Peyer's patch (tissue), 4 donors: ENCODE measurements around the gene BST2. TPM values are rescaled to one million over a fixed set of nuclear protein-coding genes. Genes with fewer than 3 reads are reported as not detected.
"Not testable (repeated sequence)": the region's sequence is repeated elsewhere in the genome, so short reads cannot be mapped to it uniquely, and the experiment has no call there.

Experiments used
- DNase-seq, 3 donors: peaks; one replicate each; pipeline ENCODE4 v3.0.0-alpha.2; 2017 to 2019
- H3K27ac ChIP-seq, 4 donors: fragments of 200-600 bp; sonication (generic); one replicate each; pipeline ENCODE4 v1.5.1; 2016 to 2019
- H3K27me3 ChIP-seq, 2 donors: fragments of 200-600 bp; sonication (generic); one replicate each; pipeline ENCODE4 v1.5.1; 2019
- H3K36me3 ChIP-seq, 3 donors: fragments of 200-600 bp; sonication (generic); one replicate each; pipeline ENCODE4 v1.5.1; 2016 to 2019
- H3K4me1 ChIP-seq, 4 donors: fragments of 200-600 bp; sonication (generic); one replicate each; pipeline ENCODE4 v1.5.1; 2016 to 2019
- H3K4me3 ChIP-seq, 4 donors: fragments of 200-600 bp; sonication (generic); 1 replicate in 3 of 4; 2 replicates in 1 of 4; pipeline ENCODE4 v1.5.1; 2016 to 2019; ENCODE audit warnings: mild to moderate bottlenecking in 1 of 4
- H3K9me3 ChIP-seq, 4 donors: fragments of 200-600 bp; sonication (generic); one replicate each; pipeline ENCODE4 v1.5.1; 2016 to 2019; ENCODE audit warnings: mild to moderate bottlenecking in 1 of 4
- POLR2A ChIP-seq, 2 donors: fragments of 450-650 bp; IDR thresholded peaks; one replicate each; pipeline ENCODE4 v1.5.1; 2017; ENCODE audit warnings: antibody characterized with exemption in 2 of 2, mild to moderate bottlenecking in 2 of 2, moderate library complexity in 2 of 2
- total RNA-seq, 4 donors: library from RNA; depleted of rRNA; stranded (reverse); fragments of >200 nt; gene quantifications; one replicate each; pipeline ENCODE4 v1.1.0, GENCODE V29; 2016
- TF ChIP-seq, protein P1 (sequence below), 6 experiments: fragments of 450-650 bp in 4 of 6; fragments of 200-600 bp in 2 of 6; sonication (generic) in 1 of 6; IDR thresholded peaks; one replicate each; pipeline ENCODE4 v1.5.1; 2017 to 2019; ENCODE audit warnings: antibody characterized with exemption in 6 of 6, mild to moderate bottlenecking in 3 of 6, moderate library complexity in 1 of 6

The BST2 gene
- total RNA-seq, 4 donors from 2014 or later: 9.6 to 101 (median 23.9) TPM

DNA sequence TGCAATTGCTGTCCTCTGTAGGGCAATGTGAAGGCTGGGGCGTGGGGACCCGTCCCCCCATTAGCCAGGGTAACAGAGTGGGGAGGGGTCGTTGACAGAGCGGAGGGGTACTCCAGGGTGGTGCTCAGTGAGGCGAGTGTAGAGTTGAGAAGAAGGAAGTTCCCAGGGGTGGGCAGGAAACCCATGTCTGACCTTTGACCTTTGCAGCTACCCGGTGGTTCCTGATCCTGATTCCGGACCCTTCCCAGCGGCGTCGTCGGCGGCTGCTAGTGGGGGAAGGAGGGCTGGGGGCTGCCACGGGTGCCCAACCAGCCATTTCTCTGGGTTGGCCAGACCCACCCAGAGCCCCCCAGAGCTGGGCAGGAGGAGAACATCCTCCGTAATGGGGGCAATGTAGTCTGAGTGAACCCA, 26.2 kb downstream of the BST2 start:
- no peak overlapping the region for H3K27ac ChIP-seq
- no peaks in the 10 kb centered on the region for H3K27me3 ChIP-seq
- H3K4me1 ChIP-seq: no peaks in the 10 kb centered on the region
- no peak overlapping the region for H3K4me3 ChIP-seq
- no peaks in the 10 kb centered on the region for H3K9me3 ChIP-seq
- no peaks in the 10 kb centered on the region for H3K36me3 ChIP-seq
- no peak for DNase-seq
- no peak for TF ChIP-seq POLR2A (IDR thresholded peaks at IDR 0.05)
- TF ChIP-seq, protein P1, sequence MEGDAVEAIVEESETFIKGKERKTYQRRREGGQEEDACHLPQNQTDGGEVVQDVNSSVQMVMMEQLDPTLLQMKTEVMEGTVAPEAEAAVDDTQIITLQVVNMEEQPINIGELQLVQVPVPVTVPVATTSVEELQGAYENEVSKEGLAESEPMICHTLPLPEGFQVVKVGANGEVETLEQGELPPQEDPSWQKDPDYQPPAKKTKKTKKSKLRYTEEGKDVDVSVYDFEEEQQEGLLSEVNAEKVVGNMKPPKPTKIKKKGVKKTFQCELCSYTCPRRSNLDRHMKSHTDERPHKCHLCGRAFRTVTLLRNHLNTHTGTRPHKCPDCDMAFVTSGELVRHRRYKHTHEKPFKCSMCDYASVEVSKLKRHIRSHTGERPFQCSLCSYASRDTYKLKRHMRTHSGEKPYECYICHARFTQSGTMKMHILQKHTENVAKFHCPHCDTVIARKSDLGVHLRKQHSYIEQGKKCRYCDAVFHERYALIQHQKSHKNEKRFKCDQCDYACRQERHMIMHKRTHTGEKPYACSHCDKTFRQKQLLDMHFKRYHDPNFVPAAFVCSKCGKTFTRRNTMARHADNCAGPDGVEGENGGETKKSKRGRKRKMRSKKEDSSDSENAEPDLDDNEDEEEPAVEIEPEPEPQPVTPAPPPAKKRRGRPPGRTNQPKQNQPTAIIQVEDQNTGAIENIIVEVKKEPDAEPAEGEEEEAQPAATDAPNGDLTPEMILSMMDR (IDR thresholded peaks at IDR 0.05): no peak

DNA sequence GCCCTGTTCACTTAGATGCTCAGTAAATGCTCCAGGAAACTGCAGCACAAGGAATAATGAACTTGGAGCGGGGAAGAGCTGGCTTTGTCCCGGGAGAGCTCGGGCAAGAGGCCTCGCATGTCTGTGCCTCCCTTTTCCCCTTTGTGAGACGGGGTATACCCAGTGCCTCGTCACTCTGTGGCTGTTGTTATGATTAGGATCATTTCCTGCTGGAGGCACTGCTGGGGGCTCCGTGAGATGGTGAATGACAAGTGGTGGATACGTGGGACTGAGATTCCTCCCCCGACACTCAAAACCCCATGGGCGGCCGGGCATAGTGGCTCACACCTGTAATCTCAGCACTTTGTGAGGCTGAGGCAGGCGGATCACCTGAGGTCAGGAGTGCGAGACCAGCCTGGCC, 27.2 kb downstream of the BST2 start:
- DNase-seq: no peak
- Histone ChIP-seq H3K4me1 (no peaks in the 10 kb centered on the region), H3K9me3 (no peaks in the 10 kb centered on the region), H3K27me3 (no peaks in the 10 kb centered on the region), H3K27ac (no peak overlapping the region), H3K4me3 (no peak overlapping the region), H3K36me3 (no peaks in the 10 kb centered on the region)
- no peak for TF ChIP-seq POLR2A (IDR thresholded peaks at IDR 0.05)
- TF ChIP-seq, protein P1 (IDR thresholded peaks at IDR 0.05): no peak

DNA sequence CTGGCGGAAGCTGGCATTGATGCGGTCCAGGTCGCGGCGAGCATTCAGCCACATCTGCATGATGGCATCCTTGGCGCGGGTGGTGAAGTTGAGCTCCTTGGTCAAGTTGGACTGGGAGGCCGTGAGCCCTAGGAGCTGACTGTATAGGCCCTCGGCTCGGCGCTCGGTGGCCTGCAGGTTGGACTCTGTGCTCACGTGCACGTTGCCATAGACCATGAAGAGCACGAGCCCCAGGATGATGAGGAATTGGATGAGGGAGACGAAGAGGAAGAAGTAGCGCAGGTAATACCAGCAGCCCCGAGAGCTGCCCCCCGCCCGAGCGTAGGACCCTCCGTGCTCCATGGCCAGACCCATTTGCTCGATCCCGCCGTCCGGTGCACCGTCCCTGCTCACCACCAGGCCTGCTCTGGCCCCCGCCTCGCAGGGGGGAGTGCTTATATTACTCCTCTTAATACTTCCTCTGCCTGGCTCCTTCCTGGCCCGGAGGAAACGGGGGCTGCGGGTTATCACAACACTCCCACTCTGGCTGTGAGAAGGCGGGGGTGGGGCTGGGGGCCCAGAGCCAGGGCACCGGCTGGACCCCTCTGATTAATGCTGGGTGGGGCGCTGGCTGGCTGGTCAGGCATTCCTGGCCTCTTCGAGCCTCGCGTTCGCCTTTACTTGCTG, 28.4 kb downstream of the BST2 start, which contains the start of gene PLVAP:
Gene PLVAP (minus strand): TSS at position 408 of the 666 bp plus-strand sequence. CDS start 54 bp downstream, at position 354.
- Histone ChIP-seq H3K4me1 (no peaks in the 10 kb centered on the region), H3K36me3 (no peaks in the 10 kb centered on the region), H3K4me3 (peak within 1 kb of the TSS in 2 of 4 donors; percentile 16 to 25), H3K27me3 (no peaks in the 10 kb centered on the region), H3K9me3 (no peaks in the 10 kb centered on the region), H3K27ac (peak within 1 kb of the TSS in 1 of 4 donors; percentile 19)
- TF ChIP-seq, protein P1 (IDR thresholded peaks at IDR 0.05): no peak
- TF ChIP-seq POLR2A (IDR thresholded peaks at IDR 0.05): no peak
- no peak for DNase-seq

DNA sequence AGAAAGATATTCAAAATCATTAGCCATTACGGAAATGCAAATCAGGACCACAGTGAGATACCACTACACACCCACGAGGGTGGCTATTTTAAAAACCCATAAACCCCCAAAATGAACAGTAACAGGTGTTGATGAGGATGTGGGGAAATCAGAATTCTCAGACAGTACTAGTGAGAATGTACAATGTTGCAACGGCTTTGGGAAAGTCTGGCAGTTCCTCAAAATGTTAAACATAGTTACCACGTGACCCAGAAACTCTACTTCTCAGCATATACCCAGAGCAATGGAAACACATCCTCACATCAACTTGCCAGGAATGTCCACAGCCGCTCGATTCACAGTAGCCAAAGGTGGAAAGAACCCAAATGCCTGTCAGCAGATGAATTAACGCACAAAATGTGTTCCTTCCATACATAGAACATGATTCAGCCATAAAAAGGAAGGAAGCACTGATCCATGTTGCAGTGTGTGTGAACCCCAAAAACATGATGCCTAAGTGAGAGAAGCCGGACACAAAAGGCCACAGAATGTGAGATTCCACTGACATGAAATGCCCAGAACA, 35.3 kb downstream of the BST2 start:
- no peak for DNase-seq
- TF ChIP-seq, protein P1 (IDR thresholded peaks at IDR 0.05): no peak
- TF ChIP-seq POLR2A (IDR thresholded peaks at IDR 0.05): no peak
- no peaks in the 10 kb centered on the region for H3K9me3 ChIP-seq
- H3K4me1 ChIP-seq: peaks cover 0 to 5% (median 0%) of the 10 kb centered on the region in 4 donors
- no peak overlapping the region for H3K4me3 ChIP-seq
- H3K36me3 ChIP-seq: no peaks in the 10 kb centered on the region
- H3K27ac ChIP-seq: peak overlapping the region in 1 of 4 donors; percentile 6
- H3K27me3 ChIP-seq: no peaks in the 10 kb centered on the region

DNA sequence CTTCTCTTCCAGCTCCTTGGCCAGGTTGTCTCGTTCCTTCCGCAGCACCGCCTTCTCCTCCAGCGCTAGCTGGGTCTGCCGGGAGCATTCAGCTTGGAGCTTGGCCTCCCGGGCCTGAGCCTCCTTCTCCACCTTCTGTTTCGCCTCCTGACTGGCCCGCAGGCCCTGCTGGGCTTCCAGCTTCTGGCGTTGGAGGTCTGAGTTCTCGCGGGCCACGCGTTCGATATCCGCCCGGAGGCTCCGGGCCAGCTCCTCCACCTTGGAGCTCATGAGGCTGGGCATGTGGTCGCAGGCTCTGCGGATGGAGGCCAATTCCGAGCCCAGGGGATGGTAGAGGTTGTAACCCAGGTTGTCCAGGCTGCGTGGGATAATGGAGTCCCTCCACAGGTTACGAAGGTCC, 40.1 kb downstream of the BST2 start:
- TF ChIP-seq, protein P1 (IDR thresholded peaks at IDR 0.05): no peak
- no peak for TF ChIP-seq POLR2A (IDR thresholded peaks at IDR 0.05)

DNA sequence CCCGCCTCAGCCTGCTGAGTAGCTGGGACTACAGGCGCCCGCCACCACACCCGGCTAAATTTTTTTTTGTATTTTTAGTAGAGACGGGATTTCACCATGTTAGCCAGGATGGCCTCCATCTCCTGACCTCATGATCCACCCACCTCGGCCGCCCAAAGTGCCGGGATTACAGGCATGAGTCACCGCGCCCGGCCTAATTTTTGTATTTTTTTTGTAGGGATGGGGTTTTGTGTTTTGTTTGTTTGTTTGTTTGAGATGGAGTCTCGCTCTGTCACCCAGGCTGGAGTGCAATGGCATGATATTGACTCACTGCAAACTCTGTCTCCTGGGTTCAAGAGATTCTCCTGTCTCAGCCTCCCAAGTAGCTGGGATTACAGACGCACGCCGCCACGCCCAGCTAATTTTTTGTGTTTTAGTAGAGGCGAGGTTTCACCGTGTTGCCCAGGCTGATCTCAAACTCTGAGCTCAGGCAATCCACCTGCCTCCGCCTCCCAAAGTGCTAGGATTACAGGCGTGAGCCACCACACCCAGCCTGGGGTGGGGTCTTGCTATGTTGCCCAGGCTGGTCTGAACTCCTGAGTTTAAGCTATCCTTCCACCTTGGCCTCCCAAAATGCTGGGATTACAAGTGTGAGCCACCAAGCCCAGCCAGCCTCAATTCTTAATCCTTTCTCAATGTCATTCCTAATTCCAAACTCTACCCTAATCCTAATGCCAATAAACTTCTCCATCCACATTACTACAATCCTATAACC, 41.4 kb downstream of the BST2 start:
- not testable (repeated sequence) for H3K27me3 ChIP-seq, H3K9me3 ChIP-seq, H3K27ac ChIP-seq, H3K4me3 ChIP-seq, H3K4me1 ChIP-seq, DNase-seq, H3K36me3 ChIP-seq

More for the DNA sequence above, 40.1 kb downstream of the BST2 start:
- Histone ChIP-seq H3K4me3 (no peak overlapping the region), H3K27me3 (no peaks in the 10 kb centered on the region), H3K4me1 (peaks cover 0 to 5% (median 0%) of the 10 kb centered on the region in 4 donors), H3K27ac (no peak overlapping the region), H3K36me3 (no peaks in the 10 kb centered on the region), H3K9me3 (no peaks in the 10 kb centered on the region)
- DNase-seq: no peak
